Naive thymus-derived CD8-positive, alpha-beta T cell (primary cell): ENCODE results near the gene FAM24A. TPM values are rescaled to one million over a fixed set of nuclear protein-coding genes. Genes with fewer than 3 reads are reported as not detected.
"Not testable (repeated sequence)": the region's sequence is repeated elsewhere in the genome, so short reads cannot be mapped to it uniquely, and the experiment has no call there.

Experiments
- ATAC-seq, 2 donors: fragments of 150-1000 bp; cut with Tn5 transposase in 1 of 2; sonication (Bioruptor Pico), chemical (Tn5 transposase) in 1 of 2; 1 replicate in 1 of 2; 2 replicates in 1 of 2; pipeline ENCODE4 v1.10.0; 2021; ENCODE audit warnings: mild to moderate bottlenecking in 2 of 2, moderate library complexity in 2 of 2
- POLR2A ChIA-PET: fragments of 350-600 bp; sonication (Branson Sonifier 250); formaldehyde crosslinking; loops from one replicate; lab custom pipeline; 2021; ENCODE audit warnings: antibody characterized with exemption; lab: Charles Lee
- DNase-seq, 10 donors: peaks; one replicate each; pipeline versions ENCODE4 v3.0.0 to v3.0.0-alpha.2; 2020 to 2022
- H3K27ac Mint-ChIP-seq, 10 donors: one replicate each; pipeline ENCODE4 v1.8.0; 2020 to 2022; ENCODE audit warnings: mild to moderate bottlenecking in 10 of 10, mixed read lengths in 10 of 10, moderate library complexity in 4 of 10, inconsistent platforms in 1 of 10
- H3K27me3 Mint-ChIP-seq, 5 donors: one replicate each; pipeline ENCODE4 v1.8.0; 2021 to 2022; ENCODE audit warnings: mixed read lengths in 5 of 5
- H3K36me3 Mint-ChIP-seq, 3 donors: one replicate each; pipeline ENCODE4 v1.8.0; 2020 to 2022; ENCODE audit warnings: mixed read lengths in 3 of 3, mild to moderate bottlenecking in 2 of 3, inconsistent platforms in 1 of 3
- H3K4me1 Mint-ChIP-seq, 4 donors: one replicate each; pipeline ENCODE4 v1.8.0; 2021 to 2022; ENCODE audit warnings: mixed read lengths in 4 of 4
- H3K4me3 Mint-ChIP-seq, 10 donors: one replicate each; pipeline ENCODE4 v1.8.0; 2020 to 2022; ENCODE audit warnings: mild to moderate bottlenecking in 10 of 10, mixed read lengths in 10 of 10, moderate library complexity in 6 of 10, inconsistent platforms in 1 of 10
- H3K9me3 Mint-ChIP-seq, 9 donors: one replicate each; pipeline ENCODE4 v1.8.0; 2020 to 2022; ENCODE audit warnings: mixed read lengths in 9 of 9, mild to moderate bottlenecking in 3 of 9, inconsistent platforms in 1 of 9, moderate library complexity in 1 of 9
- polyA plus RNA-seq, 3 donors: library from polyadenylated mRNA; unstranded; fragments of 300-500 nt; fragmentation: Illumina TruSeq; gene quantifications; one replicate each; pipeline ENCODE4 v1.2.3, GENCODE V29; 2021
- total RNA-seq, 8 experiments: library from RNA in 2 of 8; stranded (reverse) in 2 of 8; gene quantifications; one replicate each; pipeline ENCODE4 v1.2.3 and lab custom pipeline; 2021 to 2026

Gene FAM24A, protein sequence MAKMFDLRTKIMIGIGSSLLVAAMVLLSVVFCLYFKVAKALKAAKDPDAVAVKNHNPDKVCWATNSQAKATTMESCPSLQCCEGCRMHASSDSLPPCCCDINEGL
- total RNA-seq: not detected
- polyA plus RNA-seq: not detected
- total RNA-seq (lab: John Stamatoyannopoulos, UW): 0 reads per million in 6 experiments

DNA sequence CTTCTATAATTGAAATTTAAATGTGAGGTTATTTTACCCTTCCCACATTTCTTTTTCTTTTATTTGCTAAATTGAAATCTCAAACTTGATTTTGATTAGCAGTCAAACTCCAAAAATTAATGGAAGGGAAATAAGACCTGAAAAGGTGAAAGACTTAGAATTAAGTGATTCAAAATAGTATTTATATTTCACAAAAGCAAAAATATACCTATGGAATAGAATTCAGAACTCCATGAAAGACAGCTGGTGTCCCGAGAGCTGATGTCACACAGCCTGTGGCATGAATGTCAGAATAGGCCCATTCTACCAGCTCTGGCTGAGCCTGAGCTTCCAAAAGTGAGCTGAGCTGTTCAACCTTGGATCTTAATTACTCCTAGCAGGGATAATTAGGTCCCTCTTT is at the start of gene FAM24A:
TSS of gene FAM24A (plus strand) at position 301 of the 400 bp plus-strand sequence. CDS start 1,025 bp downstream, outside the sequence.
- DNase-seq: no peak
- no peaks in the 10 kb centered on the region for H3K4me1 Mint-ChIP-seq
- ATAC-seq: no peak
- no peaks in the 10 kb centered on the region for H3K36me3 Mint-ChIP-seq
- peaks cover 7 to 30% (median 14%) of the 10 kb centered on the region in 5 donors for H3K27me3 Mint-ChIP-seq
- no peak within 1 kb of the TSS for H3K27ac Mint-ChIP-seq
- H3K9me3 Mint-ChIP-seq: peaks cover 0 to 13% (median 0%) of the 10 kb centered on the region in 9 donors
- POLR2A ChIA-PET: no interaction called here
- no peak within 1 kb of the TSS for H3K4me3 Mint-ChIP-seq

DNA sequence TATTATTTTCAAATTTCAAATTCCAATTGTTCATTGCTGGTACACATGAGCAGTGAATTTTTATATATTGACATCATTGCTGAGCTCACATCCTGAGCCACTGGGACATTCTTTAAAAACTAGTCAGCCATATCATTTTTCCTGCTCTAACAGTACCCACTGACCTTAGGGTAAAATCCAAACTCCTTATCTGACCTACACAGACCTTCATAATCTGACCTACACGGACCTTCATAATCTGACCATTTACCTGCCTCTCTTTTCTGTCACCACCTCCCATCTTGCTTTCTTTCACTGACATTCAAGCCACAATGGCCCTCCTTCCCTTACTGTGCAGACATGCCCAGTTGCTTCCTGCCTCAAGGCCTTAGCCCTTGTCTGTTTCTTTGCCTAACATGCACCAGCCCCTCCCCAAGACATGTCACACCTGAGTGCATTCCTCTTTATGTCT is 48.7 kb upstream of the FAM24A start:
- no peak overlapping the region for H3K27ac Mint-ChIP-seq
- ATAC-seq (no peak), DNase-seq (no peak)
- H3K27me3 Mint-ChIP-seq: no peaks in the 10 kb centered on the region
- peaks cover 0 to 16% (median 5%) of the 10 kb centered on the region in 3 donors for H3K36me3 Mint-ChIP-seq
- POLR2A ChIA-PET: no interaction called here
- H3K4me1 Mint-ChIP-seq: peaks cover 13 to 24% (median 23%) of the 10 kb centered on the region in 4 donors
- peaks cover 0 to 2% (median 0%) of the 10 kb centered on the region in 9 donors for H3K9me3 Mint-ChIP-seq
- no peak overlapping the region for H3K4me3 Mint-ChIP-seq

DNA sequence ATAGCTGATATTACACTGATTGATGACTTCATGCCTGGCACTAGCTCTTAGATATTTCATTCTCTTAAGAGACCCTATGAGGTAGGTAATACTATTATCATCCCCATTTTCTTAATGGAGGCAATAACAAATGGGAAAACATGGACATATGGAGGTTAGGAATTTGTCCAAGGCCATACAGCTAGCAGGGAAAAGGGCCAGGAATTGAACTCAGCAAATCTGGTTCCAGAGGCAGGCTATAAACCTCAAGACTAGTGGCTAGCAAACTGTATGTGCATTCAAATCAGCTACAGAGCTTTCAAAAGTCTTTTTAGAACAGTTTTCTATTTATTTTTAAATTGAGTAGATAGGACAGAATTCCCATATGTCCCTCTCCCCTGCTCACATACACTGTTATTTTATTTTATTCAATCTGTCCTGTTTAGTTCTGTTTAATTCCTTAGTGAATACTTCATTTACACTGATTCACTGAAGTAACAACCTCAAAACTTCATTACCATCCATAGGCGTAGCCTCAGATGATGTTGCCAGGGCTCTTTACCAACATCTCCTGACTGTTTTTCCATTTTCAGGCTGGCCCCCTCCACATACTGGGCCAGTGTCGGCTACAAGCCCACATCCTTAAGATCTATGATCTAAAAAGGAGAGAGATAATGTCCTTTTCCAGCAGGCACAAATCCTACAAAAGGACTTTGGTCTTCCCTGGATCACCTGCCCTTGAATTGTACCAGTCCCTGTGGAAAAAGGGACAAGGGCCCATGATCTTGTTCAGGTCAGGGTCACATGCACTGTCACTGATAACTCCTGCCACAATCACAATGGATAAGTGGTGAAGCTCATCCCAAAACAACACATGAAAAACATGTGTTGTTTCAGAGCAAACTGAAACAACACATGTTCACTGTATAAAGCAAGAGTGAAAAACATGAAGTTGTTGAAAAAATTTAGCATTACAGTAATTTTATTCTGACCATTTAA is 46.9 kb upstream of the FAM24A start:
- POLR2A ChIA-PET: no interaction called here
- Mint-ChIP-seq H3K27me3 (no peaks in the 10 kb centered on the region), H3K36me3 (peaks cover 0 to 15% (median 5%) of the 10 kb centered on the region in 3 donors), H3K27ac (no peak overlapping the region), H3K9me3 (peaks cover 0 to 6% (median 0%) of the 10 kb centered on the region in 9 donors), H3K4me3 (no peak overlapping the region), H3K4me1 (peaks cover 18 to 40% (median 38%) of the 10 kb centered on the region in 4 donors)
- DNase-seq (no peak), ATAC-seq (no peak)

DNA sequence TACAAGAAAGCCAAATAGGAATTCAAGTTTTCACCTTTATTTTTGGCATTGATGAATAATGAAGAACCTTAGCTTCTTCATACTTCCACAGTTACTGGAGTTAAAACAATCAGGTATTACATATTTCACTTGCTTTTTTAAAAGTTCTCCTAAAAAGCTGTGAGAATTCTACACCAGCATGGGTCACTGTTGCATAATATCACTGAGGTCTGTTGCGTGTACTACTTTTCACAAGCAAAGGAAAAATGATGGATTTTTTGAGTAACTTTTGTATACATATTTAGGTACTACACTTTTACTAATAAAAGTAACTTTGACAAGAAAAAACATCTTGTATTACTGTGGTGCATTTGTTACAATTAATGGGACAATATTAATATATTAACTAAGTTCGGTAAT is 46.2 kb upstream of the FAM24A start:
- peaks cover 16 to 42% (median 40%) of the 10 kb centered on the region in 4 donors for H3K4me1 Mint-ChIP-seq
- no peak for ATAC-seq
- no peak for DNase-seq
- H3K36me3 Mint-ChIP-seq: peaks cover 0 to 9% (median 2%) of the 10 kb centered on the region in 3 donors
- H3K4me3 Mint-ChIP-seq: no peak overlapping the region
- no peak overlapping the region for H3K27ac Mint-ChIP-seq
- POLR2A ChIA-PET: no interaction called here
- no peaks in the 10 kb centered on the region for H3K27me3 Mint-ChIP-seq
- peaks cover 0 to 6% (median 0%) of the 10 kb centered on the region in 9 donors for H3K9me3 Mint-ChIP-seq

DNA sequence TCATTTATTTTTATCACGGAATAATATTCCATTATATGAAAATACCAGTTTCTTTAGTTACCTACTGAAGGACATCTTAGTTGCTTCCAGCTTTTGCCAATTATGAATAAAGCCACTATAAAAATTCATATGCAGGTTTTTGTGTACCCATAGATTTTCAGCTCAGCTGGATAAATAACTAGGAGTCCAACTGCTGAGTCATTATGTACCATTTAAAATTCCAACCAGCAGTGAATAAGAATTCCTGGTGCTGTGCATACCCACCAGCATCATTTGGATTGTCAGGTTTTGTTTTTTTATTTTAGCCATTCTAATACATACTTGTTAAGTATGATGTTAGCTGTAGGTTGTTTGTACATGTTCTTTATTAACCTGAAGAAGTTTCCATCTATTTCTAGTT is 45.5 kb upstream of the FAM24A start:
- Mint-ChIP-seq H3K36me3 (peaks cover 0 to 8% (median 4%) of the 10 kb centered on the region in 3 donors), H3K27me3 (no peaks in the 10 kb centered on the region), H3K9me3 (peaks cover 0 to 11% (median 0%) of the 10 kb centered on the region in 9 donors), H3K4me1 (peaks cover 22 to 49% (median 46%) of the 10 kb centered on the region in 4 donors), H3K4me3 (no peak overlapping the region), H3K27ac (no peak overlapping the region)
- ATAC-seq (no peak), DNase-seq (no peak)
- POLR2A ChIA-PET: no interaction called here

DNA sequence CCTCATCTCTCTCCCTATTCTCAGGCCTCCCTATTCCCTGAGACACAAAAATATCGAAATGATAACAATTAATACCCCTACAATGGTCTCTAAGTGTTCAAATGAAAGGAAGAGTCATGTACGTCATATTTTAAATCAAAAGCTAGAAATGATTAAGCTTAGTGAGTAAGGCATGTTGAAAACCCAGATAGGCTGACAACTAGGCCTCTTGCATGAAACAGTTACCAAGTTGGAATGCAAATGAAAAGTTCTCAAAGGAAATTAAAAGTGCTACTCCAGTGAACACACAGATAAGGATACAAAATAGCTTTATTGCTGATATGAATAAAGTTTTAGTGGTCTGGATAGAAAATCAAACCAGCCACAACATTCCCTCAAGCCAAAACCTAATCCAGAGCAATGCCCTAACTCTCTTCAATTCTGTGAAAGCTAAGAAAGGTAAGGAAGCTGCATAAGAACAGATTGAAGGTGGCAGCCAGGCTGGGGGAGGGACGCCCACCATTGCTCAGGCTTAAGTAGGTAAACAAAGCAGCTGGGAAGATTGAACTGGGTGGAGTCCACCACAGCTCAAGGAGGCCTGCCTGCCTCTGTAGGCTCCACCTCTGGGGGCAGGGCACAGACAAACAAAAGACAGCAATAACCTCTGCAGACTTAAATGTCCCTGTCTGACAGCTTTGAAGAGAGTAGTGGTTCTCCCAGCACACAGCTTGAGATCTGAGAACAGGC is 43.5 kb upstream of the FAM24A start:
- POLR2A ChIA-PET: interaction anchor here (1.0 kb wide), 1 partner anchor 13 kb away, joined by 3 read pairs; the partner anchor contains the start of gene FAM24B
- not testable (repeated sequence) for H3K27me3 Mint-ChIP-seq, H3K36me3 Mint-ChIP-seq, ATAC-seq, DNase-seq
- Mint-ChIP-seq H3K4me1 (peaks cover 20 to 51% (median 44%) of the 10 kb centered on the region in 4 donors), H3K27ac (peak overlapping the region in 1 of 10 donors; percentile 33), H3K9me3 (peaks cover 0 to 15% (median 1%) of the 10 kb centered on the region in 9 donors), H3K4me3 (peak overlapping the region in 2 of 10 donors; percentile 13 to 41)

DNA sequence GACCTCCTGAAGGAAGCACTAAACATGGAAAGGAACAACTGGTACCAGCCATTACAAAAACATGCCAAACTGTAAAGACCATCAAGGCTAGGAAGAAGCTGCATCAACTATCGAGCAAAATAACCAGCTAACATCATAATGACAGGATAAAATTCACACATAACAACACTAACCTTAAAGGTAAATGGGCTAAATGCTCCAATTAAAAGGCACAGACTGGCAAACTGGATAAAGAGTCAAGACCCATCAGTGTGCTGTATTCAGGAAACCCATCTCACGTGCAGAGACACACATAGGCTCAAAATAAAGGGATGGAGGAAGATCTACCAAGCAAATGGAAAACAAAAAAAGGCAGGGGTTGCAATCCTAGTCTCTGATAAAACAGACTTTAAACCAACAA is 41.6 kb upstream of the FAM24A start:
- H3K36me3 Mint-ChIP-seq: peaks cover 3 to 12% (median 12%) of the 10 kb centered on the region in 3 donors
- H3K9me3 Mint-ChIP-seq: peaks cover 0 to 19% (median 4%) of the 10 kb centered on the region in 9 donors
- H3K27ac Mint-ChIP-seq, POLR2A ChIA-PET, ATAC-seq, H3K27me3 Mint-ChIP-seq, DNase-seq, H3K4me3 Mint-ChIP-seq: not testable (repeated sequence)
- peaks cover 18 to 44% (median 38%) of the 10 kb centered on the region in 4 donors for H3K4me1 Mint-ChIP-seq

DNA sequence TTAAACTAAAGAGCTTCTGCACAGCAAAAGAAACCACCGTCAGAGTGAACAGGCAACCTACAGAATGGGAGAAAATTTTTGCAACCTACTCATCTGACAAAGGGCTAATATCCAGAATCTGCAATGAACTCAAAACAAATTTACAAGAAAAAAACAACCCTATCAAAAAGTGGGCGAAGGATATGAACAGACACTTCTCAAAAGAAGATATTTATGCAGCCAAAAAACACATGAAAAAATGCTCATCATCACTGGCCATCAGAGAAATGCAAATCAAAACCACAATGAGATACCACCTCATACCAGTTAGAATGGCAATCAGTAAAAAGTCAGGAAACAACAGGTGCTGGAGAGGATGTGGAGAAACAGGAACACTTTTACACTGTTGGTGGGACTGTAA is 38.5 kb upstream of the FAM24A start:
- DNase-seq, H3K27me3 Mint-ChIP-seq, POLR2A ChIA-PET, H3K4me3 Mint-ChIP-seq, H3K27ac Mint-ChIP-seq, ATAC-seq: not testable (repeated sequence)
- peaks cover 22 to 53% (median 49%) of the 10 kb centered on the region in 4 donors for H3K4me1 Mint-ChIP-seq
- H3K9me3 Mint-ChIP-seq: peaks cover 0 to 19% (median 4%) of the 10 kb centered on the region in 9 donors
- H3K36me3 Mint-ChIP-seq: peaks cover 3 to 31% (median 20%) of the 10 kb centered on the region in 3 donors

DNA sequence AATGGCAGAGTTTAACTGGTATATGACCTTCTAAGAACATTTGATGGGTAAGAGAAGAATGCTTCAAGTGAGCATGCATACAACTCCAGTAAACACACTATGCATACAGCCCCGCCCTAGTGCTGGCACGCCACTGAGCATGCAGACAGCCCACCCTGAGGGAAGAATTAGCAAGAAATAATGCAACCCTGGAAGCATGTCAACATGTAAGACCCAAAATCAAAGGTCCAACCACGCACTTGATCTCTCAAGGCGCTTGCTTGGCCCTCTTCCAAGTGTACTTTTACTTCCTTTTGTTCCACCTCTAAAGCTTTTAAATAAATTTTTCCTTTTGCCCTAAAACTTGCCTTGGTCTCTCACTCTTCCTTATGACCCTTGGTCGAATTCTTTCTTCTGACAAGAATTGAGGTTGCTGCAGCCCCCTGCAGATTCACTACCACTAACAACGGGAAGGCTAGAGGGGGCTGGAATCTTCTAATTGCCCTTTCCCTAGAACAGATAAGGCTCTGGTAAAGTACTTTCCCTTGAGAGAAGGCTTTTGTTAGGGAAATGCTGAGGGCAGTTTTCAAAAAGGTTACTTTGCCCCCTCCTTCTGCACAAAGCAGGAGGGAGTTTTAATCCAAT is 34.5 kb upstream of the FAM24A start:
- no peak for DNase-seq
- Mint-ChIP-seq H3K27me3 (no peaks in the 10 kb centered on the region), H3K4me1 (peaks cover 27 to 68% (median 60%) of the 10 kb centered on the region in 4 donors), H3K9me3 (peaks cover 0 to 6% (median 2%) of the 10 kb centered on the region in 9 donors), H3K27ac (peak overlapping the region in 1 of 10 donors; percentile 57), H3K4me3 (peak overlapping the region in 1 of 10 donors; percentile 52), H3K36me3 (peaks cover 3 to 23% (median 17%) of the 10 kb centered on the region in 3 donors)
- POLR2A ChIA-PET: interaction anchor here (1.3 kb wide), 1 partner anchor 10 kb away, joined by 3 read pairs; no protein-coding TSS in a partner anchor
- ATAC-seq: no peak

DNA sequence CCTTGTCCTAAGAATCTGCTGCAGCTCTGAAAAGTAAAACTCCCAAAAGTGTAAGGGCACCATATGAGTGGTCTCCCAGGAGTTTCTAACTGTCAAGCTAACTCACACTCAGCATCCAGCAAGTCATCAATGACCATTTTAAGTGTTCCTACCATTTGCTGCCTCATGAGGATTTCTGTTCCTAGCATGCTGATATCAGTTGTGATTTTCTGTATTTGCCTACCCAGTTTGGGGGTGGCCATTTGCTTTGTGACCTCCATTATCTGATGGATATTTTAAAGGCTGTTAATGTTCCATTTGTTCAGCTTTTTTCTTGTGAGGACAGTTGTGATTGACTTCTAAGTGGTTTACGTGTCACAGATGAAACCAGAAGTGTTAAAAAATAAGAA is 33.9 kb upstream of the FAM24A start:
- DNase-seq (no peak), ATAC-seq (no peak)
- no peaks in the 10 kb centered on the region for H3K27me3 Mint-ChIP-seq
- H3K9me3 Mint-ChIP-seq: peaks cover 0 to 6% (median 2%) of the 10 kb centered on the region in 9 donors
- POLR2A ChIA-PET: interaction anchor here (1.3 kb wide), 1 partner anchor 9 kb away, joined by 3 read pairs; no protein-coding TSS in a partner anchor
- peaks cover 27 to 68% (median 61%) of the 10 kb centered on the region in 4 donors for H3K4me1 Mint-ChIP-seq
- H3K4me3 Mint-ChIP-seq: no peak overlapping the region
- no peak overlapping the region for H3K27ac Mint-ChIP-seq
- peaks cover 3 to 23% (median 17%) of the 10 kb centered on the region in 3 donors for H3K36me3 Mint-ChIP-seq

DNA sequence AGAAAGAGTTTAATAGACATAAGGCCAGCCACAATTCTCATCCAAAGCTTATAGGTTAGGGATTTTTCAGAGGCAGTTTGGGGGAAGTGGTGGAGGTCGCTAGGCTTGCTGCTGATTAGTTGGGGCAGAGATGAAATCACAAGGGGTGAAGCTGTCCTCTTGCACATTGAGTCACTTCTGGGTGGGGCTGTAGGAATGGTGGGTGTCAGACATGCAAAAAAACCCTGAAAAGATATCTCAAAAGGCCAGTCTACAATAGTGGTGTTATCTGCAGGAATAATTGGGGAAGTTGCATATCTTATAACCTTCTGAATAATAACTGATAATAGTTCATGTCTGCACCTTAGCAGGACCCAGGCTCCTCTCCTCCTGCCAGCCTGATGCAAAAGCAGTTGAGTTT is 33.1 kb upstream of the FAM24A start:
- ATAC-seq: no peak
- Mint-ChIP-seq H3K27ac (peak overlapping the region in 1 of 10 donors; percentile 18), H3K9me3 (peaks cover 0 to 6% (median 0%) of the 10 kb centered on the region in 9 donors), H3K36me3 (peaks cover 3 to 19% (median 12%) of the 10 kb centered on the region in 3 donors), H3K27me3 (no peaks in the 10 kb centered on the region), H3K4me1 (peaks cover 27 to 68% (median 60%) of the 10 kb centered on the region in 4 donors), H3K4me3 (peak overlapping the region; percentile 0 to 97 (median 58))
- no peak for DNase-seq
- POLR2A ChIA-PET: interaction anchor here (1.3 kb wide), 1 partner anchor 9 kb away, joined by 3 read pairs; no protein-coding TSS in a partner anchor
